GM13977 (cell line): ENCODE results near the gene MSANTD1.
A peak's percentile ranks its signal among the peaks of the same experiment; 100 is the strongest.

Experiments
- DNase-seq: peaks from one replicate; pipeline ENCODE4 v3.0.0; 2012; ENCODE audit warnings: low spot score
- in situ Hi-C: fragments of 300-500 bp; cut with MboI; formaldehyde crosslinking; loops from one replicate; pipeline ENCODE4 v1.12.0; 2022; ENCODE audit warnings: low sequenced_read_pairs, low pct_unique_long_range_greater_than_20kb, mixed read lengths, inconsistent platforms; ENCODE audit not compliant: unreplicated experiment
- TF ChIP-seq, protein P1 (sequence below): IDR thresholded peaks from 2 replicates; pipeline ENCODE4 v1.5.1; 2012; ENCODE audit warnings: mild to moderate bottlenecking, control low read depth; ENCODE audit not compliant: insufficient read depth; ENCODE audit errors: extremely low read depth, missing control alignments

Gene MSANTD1

GRCh38 chr4:3291969-3292570, 43.1 kb downstream of the MSANTD1 start:
- in situ Hi-C loops, result no loop called here
- TF ChIP-seq, protein P1, sequence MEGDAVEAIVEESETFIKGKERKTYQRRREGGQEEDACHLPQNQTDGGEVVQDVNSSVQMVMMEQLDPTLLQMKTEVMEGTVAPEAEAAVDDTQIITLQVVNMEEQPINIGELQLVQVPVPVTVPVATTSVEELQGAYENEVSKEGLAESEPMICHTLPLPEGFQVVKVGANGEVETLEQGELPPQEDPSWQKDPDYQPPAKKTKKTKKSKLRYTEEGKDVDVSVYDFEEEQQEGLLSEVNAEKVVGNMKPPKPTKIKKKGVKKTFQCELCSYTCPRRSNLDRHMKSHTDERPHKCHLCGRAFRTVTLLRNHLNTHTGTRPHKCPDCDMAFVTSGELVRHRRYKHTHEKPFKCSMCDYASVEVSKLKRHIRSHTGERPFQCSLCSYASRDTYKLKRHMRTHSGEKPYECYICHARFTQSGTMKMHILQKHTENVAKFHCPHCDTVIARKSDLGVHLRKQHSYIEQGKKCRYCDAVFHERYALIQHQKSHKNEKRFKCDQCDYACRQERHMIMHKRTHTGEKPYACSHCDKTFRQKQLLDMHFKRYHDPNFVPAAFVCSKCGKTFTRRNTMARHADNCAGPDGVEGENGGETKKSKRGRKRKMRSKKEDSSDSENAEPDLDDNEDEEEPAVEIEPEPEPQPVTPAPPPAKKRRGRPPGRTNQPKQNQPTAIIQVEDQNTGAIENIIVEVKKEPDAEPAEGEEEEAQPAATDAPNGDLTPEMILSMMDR, result no peak
- DNase-seq, result peak; percentile 60

DNA sequence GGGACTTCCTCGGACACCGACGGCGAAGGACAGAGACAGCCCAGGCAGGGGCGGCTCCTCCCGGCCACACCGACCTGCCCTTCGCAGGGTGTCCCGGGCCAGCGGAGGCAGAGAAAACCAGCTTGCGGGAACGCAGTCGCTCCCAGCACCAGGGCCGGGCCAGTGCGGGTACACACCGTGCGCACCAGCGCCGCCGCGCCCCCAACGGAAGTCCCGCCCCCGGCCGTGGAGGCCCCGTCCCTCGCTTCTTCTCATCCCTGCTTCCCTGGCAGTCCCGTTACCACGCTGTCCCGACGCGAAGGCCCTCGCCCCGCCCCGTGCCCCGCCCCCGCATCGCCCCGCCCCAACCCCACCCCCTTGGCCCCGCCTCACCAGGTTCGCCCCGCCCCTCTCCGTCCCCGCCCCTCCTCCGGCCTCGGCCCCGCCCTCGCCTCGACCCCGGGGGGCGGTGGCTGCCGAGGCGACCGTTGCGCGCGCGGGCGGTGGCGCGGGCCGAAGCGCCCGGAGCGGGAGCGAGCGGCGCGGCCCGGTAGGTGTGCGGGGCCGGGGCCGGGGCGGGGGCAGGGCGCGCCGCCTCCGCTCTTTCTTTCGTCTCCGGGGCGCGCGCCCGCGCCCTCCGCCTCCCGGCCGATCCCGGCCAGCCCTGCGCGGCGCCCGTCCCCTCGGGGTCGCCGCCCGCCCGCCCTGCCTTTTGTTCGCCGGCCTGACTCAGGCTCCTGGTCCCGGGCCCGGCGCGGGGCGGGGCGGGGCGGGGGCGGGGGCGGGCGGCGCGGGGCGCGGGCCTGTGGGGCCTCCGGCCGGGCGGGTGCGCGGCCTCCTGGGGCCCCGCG, 43.8 kb downstream of the MSANTD1 start, which contains the start of gene RGS12:
Gene RGS12, plus strand, starts transcription at position 451 of the 830 bp plus-strand sequence. CDS start 23,150 bp downstream, outside the sequence.
- in situ Hi-C loops, result no loop called here
- TF ChIP-seq, protein P1, result no peak
- peak; percentile 98 for DNase-seq

DNA sequence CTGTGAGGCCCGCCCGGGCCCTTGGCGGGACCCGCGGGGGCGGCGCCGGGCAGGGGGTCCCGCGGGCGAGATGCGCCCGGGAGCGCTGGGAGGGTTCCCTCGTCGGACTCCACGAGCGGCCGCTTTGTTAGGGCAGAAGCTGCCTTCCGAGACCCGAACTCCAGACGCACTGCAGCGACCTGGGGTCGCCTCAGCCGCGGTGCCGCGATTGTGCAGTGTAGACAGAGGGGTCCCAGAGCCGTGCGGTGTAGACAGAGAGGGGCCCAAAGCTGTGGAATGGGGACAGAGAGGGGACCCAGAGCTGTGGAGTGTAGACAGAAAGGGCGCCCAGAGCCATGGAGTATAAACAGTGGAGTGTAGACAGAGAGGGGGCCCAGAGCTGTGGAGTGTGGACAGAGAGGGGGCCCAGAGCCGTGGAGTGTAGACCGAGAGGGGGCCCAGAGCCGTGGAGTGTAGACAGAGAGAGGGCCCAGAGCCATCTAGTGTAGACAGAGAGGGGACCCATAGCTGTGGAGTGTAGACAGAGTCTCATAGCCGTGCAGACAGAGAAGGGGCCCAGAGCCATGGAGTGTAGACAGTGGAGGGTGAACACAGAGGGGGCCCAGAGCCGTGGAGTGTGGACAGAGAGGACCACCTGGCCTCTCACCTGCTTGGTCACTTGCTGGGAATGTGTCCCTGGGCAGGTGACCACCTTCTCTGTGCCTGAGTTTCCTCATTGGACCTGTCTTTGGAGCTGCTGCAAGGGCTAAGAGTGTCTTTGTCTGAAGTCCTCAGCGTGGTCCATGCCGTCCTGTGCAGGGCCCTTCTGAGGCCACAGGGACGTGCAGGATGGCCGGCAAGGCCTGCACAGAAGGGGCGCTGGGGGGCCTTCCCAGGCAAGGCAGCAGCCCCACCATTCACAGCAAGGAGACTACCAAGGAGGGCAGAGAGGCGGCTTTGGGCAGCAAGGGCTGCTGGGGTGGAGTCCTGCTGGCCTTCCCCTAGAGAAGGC, 44.7 kb downstream of the MSANTD1 start:
- TF ChIP-seq, protein P1, result no peak
- no peak for DNase-seq
- in situ Hi-C loops, result no loop called here

GRCh38 chr4:3294401-3295241, 45.7 kb downstream of the MSANTD1 start:
- no peak for DNase-seq
- in situ Hi-C loops, result no loop called here
- TF ChIP-seq, protein P1, result no peak

- in situ Hi-C loops, result no loop called here
- DNase-seq, result no peak
- TF ChIP-seq, protein P1, result no peak
These were observed 47.1 kb downstream of the MSANTD1 start for GRCh38 chr4:3295837-3296624.
